ENCODE results near the gene ADAMTSL2. TPM values are rescaled to one million over a fixed set of nuclear protein-coding genes. Genes with fewer than 3 reads are reported as not detected.

The ADAMTSL2 gene
- total RNA-seq, 4 donors from 2014 or later = 0.64 to 2.4 (median 1.5) TPM

DNA sequence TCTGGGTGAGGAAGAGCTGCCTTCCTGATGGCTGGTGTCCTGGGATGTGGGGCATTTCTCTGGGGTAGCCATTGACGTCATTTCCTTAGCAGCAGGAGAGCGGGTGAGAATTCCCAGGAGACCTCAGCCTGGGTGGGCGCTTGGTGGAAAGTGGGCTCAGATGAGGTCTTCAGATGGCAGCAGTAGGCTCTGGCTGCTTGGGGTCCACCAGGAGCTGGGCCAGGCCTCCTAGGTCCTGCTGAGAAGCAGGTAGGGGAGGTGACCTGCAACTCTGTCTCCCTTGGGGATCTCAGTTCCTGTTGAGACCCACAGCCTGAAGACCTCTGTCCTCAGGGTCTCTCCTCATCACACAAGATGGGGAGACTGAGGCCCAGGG, 43.2 kb downstream of the ADAMTSL2 start:
- no peaks in the 10 kb centered on the region for H3K36me3 ChIP-seq
- DNase-seq = no peak
- no peaks in the 10 kb centered on the region for H3K9me3 ChIP-seq
- TF ChIP-seq POLR2AphosphoS5 (IDR thresholded peaks at IDR 0.05) (no peak), POLR2A (IDR thresholded peaks at IDR 0.05) (no peak), EP300 (IDR thresholded peaks at IDR 0.05; ENCODE audit: low read depth) (no peak), CTCF (IDR thresholded peaks at IDR 0.05) (no peak)
- peaks cover 16% of the 10 kb centered on the region for H3K27me3 ChIP-seq
- peaks cover 0 to 17% (median 4%) of the 10 kb centered on the region in 4 donors for H3K4me1 ChIP-seq
- intact Hi-C loops (cut with DNase I; ENCODE audit: low total_unique reads) = no loop called here
- H3K27ac ChIP-seq = no peak overlapping the region
- no peak overlapping the region for H3K4me3 ChIP-seq
- in situ Hi-C loops (cut with MboI; ENCODE audit: low pct_ligation_motif_present in 1 of 4, low pct_unique_long_range_greater_than_20kb in 1 of 4, low sequenced_read_pairs in 3 of 4) = no loop called here
- WGBS, 2 donors (ENCODE audit: low coverage in 1 of 2) = 81% methylated on average over 3 of the region's 3 CpGs; no CpG with 5 or more reads in 1 of the 2 donors

DNA sequence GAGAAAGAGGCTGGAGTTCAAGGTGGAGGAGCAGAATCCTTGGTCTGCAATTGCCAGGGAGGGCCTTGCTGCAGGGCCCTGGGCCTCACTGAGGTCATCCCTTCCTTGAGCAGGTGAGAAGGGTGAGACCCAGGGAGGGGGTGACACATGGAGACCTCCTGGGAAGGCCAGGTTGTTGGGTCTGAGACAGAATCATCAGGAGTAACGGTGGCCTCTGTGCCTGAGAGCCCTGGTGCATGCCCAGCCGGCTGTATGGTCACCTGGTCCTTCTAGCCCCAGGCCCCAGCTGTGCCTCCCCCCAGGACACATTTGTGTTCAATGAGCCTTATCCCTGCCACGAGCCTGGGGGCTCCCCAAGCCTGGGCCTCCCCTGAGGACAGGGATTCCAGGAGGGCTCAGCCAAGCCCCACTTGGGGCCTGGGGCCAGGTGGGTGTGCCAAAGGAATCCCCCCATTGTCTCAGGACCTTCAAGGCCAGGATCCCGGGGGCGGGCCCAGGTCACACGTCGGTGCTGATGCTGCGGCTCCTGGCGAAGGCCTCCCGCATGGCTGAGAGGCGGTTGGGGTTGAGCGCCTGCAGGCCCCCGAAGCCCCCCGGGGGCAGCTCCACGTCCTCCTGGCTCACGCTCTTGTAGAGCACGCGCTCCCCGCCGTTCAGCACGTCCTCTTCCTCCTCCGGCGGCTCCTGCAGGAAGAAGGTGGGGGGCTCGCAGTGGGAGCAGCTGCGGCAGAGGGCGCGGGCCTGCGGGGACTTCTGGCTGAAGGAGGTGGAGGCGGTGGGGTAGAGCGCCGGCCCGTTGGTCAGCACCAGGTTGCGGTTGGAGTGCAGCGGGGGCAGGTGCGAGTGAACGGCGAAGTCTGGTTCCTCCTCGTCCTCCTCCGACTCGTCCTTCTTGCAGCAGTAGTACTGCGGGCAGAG, 44.3 kb downstream of the ADAMTSL2 start:
- DNase-seq = no peak
- H3K4me1 ChIP-seq = peaks cover 0 to 12% (median 2%) of the 10 kb centered on the region in 4 donors
- H3K27me3 ChIP-seq = peaks cover 16% of the 10 kb centered on the region
- 73 to 75% methylated on average over 4 to 35 of the region's 41 CpGs for WGBS, 2 donors (ENCODE audit: low coverage in 1 of 2)
- TF ChIP-seq POLR2A (IDR thresholded peaks at IDR 0.05) (no peak), EP300 (IDR thresholded peaks at IDR 0.05; ENCODE audit: low read depth) (no peak), POLR2AphosphoS5 (IDR thresholded peaks at IDR 0.05) (no peak), CTCF (IDR thresholded peaks at IDR 0.05) (no peak)
- H3K27ac ChIP-seq = no peak overlapping the region
- no peaks in the 10 kb centered on the region for H3K36me3 ChIP-seq
- H3K9me3 ChIP-seq = no peaks in the 10 kb centered on the region
- no peak overlapping the region for H3K4me3 ChIP-seq
- in situ Hi-C loops (cut with MboI; ENCODE audit: low pct_ligation_motif_present in 1 of 4, low pct_unique_long_range_greater_than_20kb in 1 of 4, low sequenced_read_pairs in 3 of 4) (no loop called here), intact Hi-C loops (cut with DNase I; ENCODE audit: low total_unique reads) (no loop called here)

DNA sequence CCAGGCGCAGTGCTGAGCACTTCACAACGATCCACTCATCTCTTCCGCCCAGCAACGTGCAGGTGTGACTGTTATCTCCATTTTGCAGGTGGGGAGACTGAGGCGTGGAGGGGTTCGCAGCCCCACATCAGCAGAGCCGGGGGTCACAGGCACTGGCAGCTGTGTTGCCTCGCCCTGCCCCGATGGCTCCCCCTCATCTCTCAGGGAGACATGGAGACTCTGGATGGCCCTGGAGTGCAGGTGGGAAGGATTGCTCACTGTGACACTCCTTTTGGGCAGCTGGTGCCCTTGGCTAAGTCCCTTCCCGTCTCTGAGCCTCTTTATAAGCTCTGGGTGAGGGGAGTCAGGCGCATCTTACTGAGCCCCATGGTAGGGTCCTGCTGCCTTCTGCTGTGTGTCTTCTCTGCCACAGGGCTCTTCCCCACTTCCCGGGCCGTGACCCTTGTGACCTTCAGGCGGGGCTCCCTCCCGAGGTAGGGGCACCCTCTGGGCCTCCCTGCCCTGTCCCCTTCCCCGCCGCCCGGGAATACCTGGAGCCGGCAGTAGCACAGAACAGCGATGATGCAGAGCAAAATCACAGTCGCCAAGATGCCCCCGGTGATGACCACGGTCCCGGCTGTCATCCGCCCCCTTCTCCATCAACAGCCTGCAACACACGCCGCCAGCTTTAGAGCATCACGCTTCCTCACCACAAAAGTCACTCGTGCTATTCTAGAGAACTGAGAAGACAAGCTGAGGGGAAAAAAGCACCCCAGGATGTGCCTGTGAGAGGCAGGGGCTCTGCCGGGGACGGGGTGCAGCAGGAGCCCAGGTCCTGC, 45.3 kb downstream of the ADAMTSL2 start:
- peaks cover 5 to 22% (median 13%) of the 10 kb centered on the region in 4 donors for H3K4me1 ChIP-seq
- no peak overlapping the region for H3K4me3 ChIP-seq
- no peak for TF ChIP-seq CTCF (IDR thresholded peaks at IDR 0.05)
- TF ChIP-seq EP300 (IDR thresholded peaks at IDR 0.05; ENCODE audit: low read depth) = no peak
- TF ChIP-seq POLR2A (IDR thresholded peaks at IDR 0.05) = no peak
- TF ChIP-seq POLR2AphosphoS5 (IDR thresholded peaks at IDR 0.05) = no peak
- no peaks in the 10 kb centered on the region for H3K36me3 ChIP-seq
- DNase-seq = no peak
- in situ Hi-C loops (cut with MboI; ENCODE audit: low pct_ligation_motif_present in 1 of 4, low pct_unique_long_range_greater_than_20kb in 1 of 4, low sequenced_read_pairs in 3 of 4) = no loop called here
- 78% methylated on average over 31 of the region's 31 CpGs; no CpG with 5 or more reads in 1 of the 2 donors for WGBS, 2 donors (ENCODE audit: low coverage in 1 of 2)
- H3K27me3 ChIP-seq = peaks cover 18% of the 10 kb centered on the region
- H3K27ac ChIP-seq = no peak overlapping the region
- H3K9me3 ChIP-seq = no peaks in the 10 kb centered on the region
- intact Hi-C loops (cut with DNase I; ENCODE audit: low total_unique reads) = no loop called here

DNA sequence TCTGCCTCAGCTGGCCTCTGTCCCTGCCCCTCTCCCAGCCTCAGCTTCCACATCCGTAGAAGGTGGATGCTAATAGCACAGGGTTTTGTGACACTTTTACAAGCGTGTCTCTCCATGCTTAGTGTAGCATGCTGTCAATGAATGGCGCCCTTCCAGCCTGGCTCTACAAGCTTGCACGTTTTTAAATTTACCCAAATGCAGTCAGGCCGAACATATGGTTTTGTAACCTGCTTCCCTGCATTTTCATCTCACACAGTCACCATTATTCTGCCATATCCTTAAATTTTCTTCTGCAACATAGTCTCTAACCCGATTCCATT, 45.9 kb downstream of the ADAMTSL2 start:
- DNase-seq = no peak
- H3K9me3 ChIP-seq = no peaks in the 10 kb centered on the region
- peaks cover 24% of the 10 kb centered on the region for H3K27me3 ChIP-seq
- 58 to 66% methylated on average over 5 to 6 of the region's 6 CpGs for WGBS, 2 donors (ENCODE audit: low coverage in 1 of 2)
- TF ChIP-seq POLR2AphosphoS5 (IDR thresholded peaks at IDR 0.05) = no peak
- no peak for TF ChIP-seq CTCF (IDR thresholded peaks at IDR 0.05)
- TF ChIP-seq EP300 (IDR thresholded peaks at IDR 0.05; ENCODE audit: low read depth) = no peak
- no peak overlapping the region for H3K27ac ChIP-seq
- intact Hi-C loops (cut with DNase I; ENCODE audit: low total_unique reads) = no loop called here
- H3K4me3 ChIP-seq = no peak overlapping the region
- H3K36me3 ChIP-seq = no peaks in the 10 kb centered on the region
- in situ Hi-C loops (cut with MboI; ENCODE audit: low pct_ligation_motif_present in 1 of 4, low pct_unique_long_range_greater_than_20kb in 1 of 4, low sequenced_read_pairs in 3 of 4) = no loop called here
- H3K4me1 ChIP-seq = peaks cover 10 to 28% (median 18%) of the 10 kb centered on the region in 4 donors
